ENCODE results near the gene CFAP20. TPM values are rescaled to one million over a fixed set of nuclear protein-coding genes. Genes with fewer than 3 reads are reported as not detected.

CFAP20 gene
- total RNA-seq, 1 experiment from 2014 or later = 58.3 TPM

DNA sequence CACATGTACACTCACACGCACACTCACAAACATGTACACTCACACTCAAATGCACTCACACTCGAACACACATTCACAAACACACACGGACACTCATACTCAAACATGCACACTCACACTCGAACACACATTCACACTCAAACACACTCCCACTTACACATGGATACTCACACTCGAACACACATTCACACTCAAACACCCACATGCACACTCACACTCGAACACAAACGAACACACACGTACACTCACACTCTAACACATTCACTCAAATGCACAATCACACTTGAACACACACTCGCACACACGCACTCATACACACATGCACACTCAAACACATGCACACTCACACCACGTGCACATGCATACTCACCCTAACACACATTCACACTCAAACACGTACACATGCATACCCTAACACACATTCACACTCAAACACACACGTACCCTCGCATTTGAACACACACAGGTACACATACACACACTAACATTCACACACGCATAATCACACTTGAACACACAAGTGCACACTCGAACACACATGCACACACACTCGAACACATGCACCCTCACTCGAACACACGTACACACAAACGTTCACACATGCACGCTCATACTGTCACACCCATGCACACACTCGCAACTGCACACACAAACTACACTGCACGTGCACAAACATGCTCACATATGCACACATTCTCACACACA lies 41.8 kb downstream of the CFAP20 start:
- BruUV-seq (replicated peaks) = no TSS peak
- no peaks in the 10 kb centered on the region for H3F3A ChIP-seq (ENCODE audit: low read length, unreplicated experiment)
- H3K9me3 ChIP-seq (ENCODE audit: low read length) = no peaks in the 10 kb centered on the region
- no peak overlapping the region for H3K4me3 ChIP-seq (ENCODE audit: low read length)
- H3K79me2 ChIP-seq (ENCODE audit: low read length) = no peaks in the 10 kb centered on the region
- ChIA-PET CTCF (no interaction called here), POLR2A (ENCODE audit: unreplicated experiment) (no interaction called here)
- intact Hi-C loops (cut with micrococcal nuclease) = no loop called here
- no peak overlapping the region for H2AFZ ChIP-seq (ENCODE audit: low read length)
- ATAC-seq = no peak
- H3K9me2 ChIP-seq (replicated peaks; ENCODE audit: low read length) = no peaks in the 10 kb centered on the region
- H3K4me1 ChIP-seq (ENCODE audit: insufficient read depth, low read length) = no peaks in the 10 kb centered on the region
- H3K9ac ChIP-seq (ENCODE audit: low read length) = no peak overlapping the region
- TF ChIP-seq EZH2 (IDR thresholded peaks at IDR 0.05; ENCODE audit: low read length, unreplicated experiment) = no peak
- no peak for TF ChIP-seq CTCF (conservative IDR thresholded peaks at IDR 0.05; ENCODE audit: low read depth, low read length)
- TF ChIP-seq EZH2phosphoT487 (IDR thresholded peaks at IDR 0.05; ENCODE audit: borderline replicate concordance, low read length) = no peak
- H3K27ac ChIP-seq (ENCODE audit: low read length) = no peak overlapping the region
- H3K36me3 ChIP-seq (ENCODE audit: low read depth, low read length) = no peaks in the 10 kb centered on the region
- no peaks in the 10 kb centered on the region for H3K27me3 ChIP-seq (ENCODE audit: low read length)
- H4K20me1 ChIP-seq (ENCODE audit: low read length) = no peaks in the 10 kb centered on the region
- no peak overlapping the region for H3K4me2 ChIP-seq (ENCODE audit: low read length)
- no peak for DNase-seq

DNA sequence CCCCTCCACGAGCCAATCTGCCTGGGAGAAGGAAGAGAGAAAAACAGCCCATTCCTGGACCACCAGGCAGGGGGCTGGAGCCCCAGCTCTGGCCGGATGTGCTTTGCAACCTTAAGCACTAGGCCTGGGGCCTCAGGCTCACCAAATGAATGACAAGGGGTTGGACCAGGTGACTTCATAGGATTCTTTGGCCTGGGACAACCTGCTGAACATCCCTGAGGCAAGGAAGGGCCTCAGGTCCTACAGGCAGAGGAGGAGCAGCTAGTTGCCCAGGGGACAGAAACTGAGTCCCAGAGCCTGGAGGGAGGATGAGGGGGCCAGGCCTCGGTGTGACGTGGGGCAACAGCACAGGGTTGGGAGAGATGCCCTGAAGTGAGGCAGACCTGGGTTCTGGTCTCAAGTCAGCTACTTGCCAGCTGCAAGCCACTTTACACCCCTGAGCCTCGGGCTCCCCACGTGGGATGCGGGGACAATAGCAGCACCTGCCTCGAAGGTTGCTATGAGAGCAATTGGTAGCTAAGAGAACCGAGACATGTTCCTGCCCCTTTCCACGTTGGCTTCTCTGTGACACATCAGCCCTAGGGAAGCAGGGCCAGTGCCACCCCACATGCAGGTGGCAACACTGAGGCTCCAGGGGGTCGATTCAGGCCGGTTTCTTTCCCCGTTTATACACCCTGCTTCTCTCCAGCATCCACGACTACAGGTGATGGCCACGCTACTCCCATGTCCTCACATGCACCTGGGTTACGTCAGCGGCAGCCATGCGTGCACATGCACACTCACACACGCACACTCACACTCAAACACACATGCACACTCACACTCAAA lies 42.6 kb downstream of the CFAP20 start:
- H3K9me2 ChIP-seq (replicated peaks; ENCODE audit: low read length) = no peaks in the 10 kb centered on the region
- H4K20me1 ChIP-seq (ENCODE audit: low read length) = no peaks in the 10 kb centered on the region
- no peak overlapping the region for H2AFZ ChIP-seq (ENCODE audit: low read length)
- intact Hi-C loops (cut with micrococcal nuclease) = no loop called here
- H3K36me3 ChIP-seq (ENCODE audit: low read depth, low read length) = no peaks in the 10 kb centered on the region
- H3F3A ChIP-seq (ENCODE audit: low read length, unreplicated experiment) = no peaks in the 10 kb centered on the region
- ATAC-seq = no peak
- ChIA-PET POLR2A (ENCODE audit: unreplicated experiment) (no interaction called here), CTCF (no interaction called here)
- no peaks in the 10 kb centered on the region for H3K27me3 ChIP-seq (ENCODE audit: low read length)
- DNase-seq = no peak
- no peak for TF ChIP-seq EZH2 (IDR thresholded peaks at IDR 0.05; ENCODE audit: low read length, unreplicated experiment)
- TF ChIP-seq EZH2phosphoT487 (IDR thresholded peaks at IDR 0.05; ENCODE audit: borderline replicate concordance, low read length) = no peak
- TF ChIP-seq CTCF (conservative IDR thresholded peaks at IDR 0.05; ENCODE audit: low read depth, low read length) = no peak
- H3K4me2 ChIP-seq (ENCODE audit: low read length) = no peak overlapping the region
- no peaks in the 10 kb centered on the region for H3K79me2 ChIP-seq (ENCODE audit: low read length)
- H3K27ac ChIP-seq (ENCODE audit: low read length) = no peak overlapping the region
- H3K4me3 ChIP-seq (ENCODE audit: low read length) = no peak overlapping the region
- no TSS peak for BruUV-seq (replicated peaks)
- no peaks in the 10 kb centered on the region for H3K9me3 ChIP-seq (ENCODE audit: low read length)
- no peaks in the 10 kb centered on the region for H3K4me1 ChIP-seq (ENCODE audit: insufficient read depth, low read length)
- H3K9ac ChIP-seq (ENCODE audit: low read length) = no peak overlapping the region
